ENCODE data around the gene CLDND1.

DNA sequence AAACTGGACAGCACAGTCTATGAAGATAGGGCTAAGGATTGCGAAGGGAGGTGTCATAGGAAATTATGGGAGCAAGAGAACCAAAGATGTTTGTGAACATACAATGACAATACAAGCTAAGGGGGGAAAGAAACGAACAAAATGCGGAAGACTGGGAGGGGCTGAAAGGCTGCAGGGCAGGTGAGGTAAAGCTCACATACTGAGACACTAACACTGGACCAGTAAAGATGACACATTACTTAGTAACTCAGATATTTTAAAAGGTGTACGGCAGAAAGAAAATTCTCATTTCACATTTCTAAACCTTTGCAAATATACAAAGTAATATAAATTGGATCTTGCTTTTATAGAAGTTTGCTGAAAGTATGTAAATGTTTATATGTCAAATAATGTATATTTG, 10.1 kb downstream of the CLDND1 start:
- TF ChIP-seq, protein P1, sequence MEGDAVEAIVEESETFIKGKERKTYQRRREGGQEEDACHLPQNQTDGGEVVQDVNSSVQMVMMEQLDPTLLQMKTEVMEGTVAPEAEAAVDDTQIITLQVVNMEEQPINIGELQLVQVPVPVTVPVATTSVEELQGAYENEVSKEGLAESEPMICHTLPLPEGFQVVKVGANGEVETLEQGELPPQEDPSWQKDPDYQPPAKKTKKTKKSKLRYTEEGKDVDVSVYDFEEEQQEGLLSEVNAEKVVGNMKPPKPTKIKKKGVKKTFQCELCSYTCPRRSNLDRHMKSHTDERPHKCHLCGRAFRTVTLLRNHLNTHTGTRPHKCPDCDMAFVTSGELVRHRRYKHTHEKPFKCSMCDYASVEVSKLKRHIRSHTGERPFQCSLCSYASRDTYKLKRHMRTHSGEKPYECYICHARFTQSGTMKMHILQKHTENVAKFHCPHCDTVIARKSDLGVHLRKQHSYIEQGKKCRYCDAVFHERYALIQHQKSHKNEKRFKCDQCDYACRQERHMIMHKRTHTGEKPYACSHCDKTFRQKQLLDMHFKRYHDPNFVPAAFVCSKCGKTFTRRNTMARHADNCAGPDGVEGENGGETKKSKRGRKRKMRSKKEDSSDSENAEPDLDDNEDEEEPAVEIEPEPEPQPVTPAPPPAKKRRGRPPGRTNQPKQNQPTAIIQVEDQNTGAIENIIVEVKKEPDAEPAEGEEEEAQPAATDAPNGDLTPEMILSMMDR (conservative IDR thresholded peaks at IDR 0.05; ENCODE audit: low read length), result no peak
- TF ChIP-seq EZH2phosphoT487 (IDR thresholded peaks at IDR 0.05; ENCODE audit: borderline replicate concordance, low read depth, low read length), result no peak
